DND-41 (cell line): ENCODE measurements around the gene IL17REL.

Source experiments
- ATAC-seq: fragments of 200-7000 bp; cut with Tn5 transposase; 3 replicates; pipeline ENCODE4 v1.9.1; 2021; ENCODE audit warnings: low read depth; ENCODE audit not compliant: insufficient read depth
- DNase-seq: peaks from one replicate; pipeline ENCODE4 v3.0.0-alpha.2; 2020
- H2AFZ ChIP-seq: 2 replicates; pipeline ENCODE4 v1.6.0; 2012; ENCODE audit warnings: low read depth, low read length
- H3K27ac ChIP-seq: 2 replicates; pipeline ENCODE4 v1.5.1; 2012; ENCODE audit warnings: low read length, inconsistent platforms
- H3K27me3 ChIP-seq: fragments of 200-600 bp; sonication (generic); 2 replicates; pipeline ENCODE4 v1.6.0; 2012; ENCODE audit warnings: low read length, mild to moderate bottlenecking, inconsistent platforms; ENCODE audit not compliant: insufficient read depth, poor library complexity
- H3K36me3 ChIP-seq: 2 replicates; pipeline ENCODE4 v1.5.1; 2012; ENCODE audit warnings: low read length, inconsistent platforms; ENCODE audit not compliant: insufficient read depth
- H3K4me1 ChIP-seq: 2 replicates; pipeline ENCODE4 v1.5.1; 2012; ENCODE audit warnings: mild to moderate bottlenecking, low read length; ENCODE audit not compliant: insufficient read depth
- H3K4me2 ChIP-seq: 2 replicates; pipeline ENCODE4 v1.6.0; 2012; ENCODE audit warnings: mild to moderate bottlenecking, moderate library complexity, low read length, inconsistent platforms; ENCODE audit not compliant: insufficient read depth
- H3K4me3 ChIP-seq, 2 experiments: fragments of 200-600 bp in 1 of 2; shearing (Covaris generic) in 1 of 2; 2 replicates each; pipeline ENCODE4 v1.5.1; 2012 to 2016; ENCODE audit warnings: inconsistent platforms in 2 of 2, low read length in 2 of 2, mild to moderate bottlenecking in 2 of 2, low read depth in 1 of 2, moderate library complexity in 1 of 2
- H3K79me2 ChIP-seq: 2 replicates; pipeline ENCODE4 v1.6.0; 2012; ENCODE audit warnings: low read length, inconsistent platforms; ENCODE audit not compliant: insufficient read depth
- H3K9ac ChIP-seq: 2 replicates; pipeline ENCODE4 v1.6.0; 2012; ENCODE audit warnings: low read depth, mild to moderate bottlenecking, inconsistent platforms, low read length, moderate library complexity
- H3K9me3 ChIP-seq: 2 replicates; pipeline ENCODE4 v1.5.1; 2012; ENCODE audit warnings: low read length, moderate library complexity, mild to moderate bottlenecking, inconsistent platforms; ENCODE audit not compliant: insufficient read depth, severe bottlenecking
- H4K20me1 ChIP-seq: 2 replicates; pipeline ENCODE4 v1.6.0; 2012; ENCODE audit warnings: low read length; ENCODE audit not compliant: insufficient read depth
- CTCF ChIP-seq: IDR thresholded peaks from 2 replicates; pipeline ENCODE4 v1.5.1; 2012; ENCODE audit warnings: borderline replicate concordance, low read length, moderate library complexity, mild to moderate bottlenecking; ENCODE audit not compliant: poor library complexity, severe bottlenecking; ENCODE audit errors: extremely low read depth
- EZH2 ChIP-seq: IDR thresholded peaks from 3 replicates; pipeline ENCODE4 v1.6.1; 2012; ENCODE audit warnings: borderline replicate concordance, low read depth, mild to moderate bottlenecking, moderate library complexity, low read length, inconsistent platforms; ENCODE audit not compliant: severe bottlenecking

Gene IL17REL

GRCh38 chr22:50019316-50019715, 6.8 kb upstream of the IL17REL start:
- Histone ChIP-seq H3K27ac (no peak overlapping the region), H2AFZ (no peak overlapping the region), H3K27me3 (no peaks in the 10 kb centered on the region), H3K4me3 (no peak overlapping the region), H3K79me2 (no peaks in the 10 kb centered on the region), H3K4me1 (no peaks in the 10 kb centered on the region), H3K9me3 (peaks cover 5% of the 10 kb centered on the region), H4K20me1 (no peaks in the 10 kb centered on the region), H3K36me3 (no peaks in the 10 kb centered on the region), H3K9ac (no peak overlapping the region), H3K4me2 (no peak overlapping the region)
- DNase-seq: no peak
- ATAC-seq: no peak
- TF ChIP-seq EZH2: no peak
- TF ChIP-seq CTCF: no peak

- Histone ChIP-seq H4K20me1 (no peaks in the 10 kb centered on the region), H3K9ac (no peak overlapping the region), H3K9me3 (peaks cover 5% of the 10 kb centered on the region), H3K4me3 (no peak overlapping the region), H3K36me3 (no peaks in the 10 kb centered on the region), H3K27ac (no peak overlapping the region), H2AFZ (no peak overlapping the region), H3K79me2 (no peaks in the 10 kb centered on the region), H3K4me1 (no peaks in the 10 kb centered on the region), H3K27me3 (no peaks in the 10 kb centered on the region), H3K4me2 (no peak overlapping the region)
- no peak for DNase-seq
- no peak for TF ChIP-seq CTCF
- ATAC-seq: no peak
Observed at GRCh38 chr22:50018608-50019285, 6.2 kb upstream of the IL17REL start.

GRCh38 chr22:50017701-50018224, 5.2 kb upstream of the IL17REL start:
- no peak overlapping the region for H3K27ac ChIP-seq
- H3K27me3 ChIP-seq: no peaks in the 10 kb centered on the region

More at GRCh38 chr22:50017701-50018224, 5.2 kb upstream of the IL17REL start:
- Histone ChIP-seq H3K4me3 (no peak overlapping the region), H3K79me2 (no peaks in the 10 kb centered on the region), H3K9me3 (peaks cover 5% of the 10 kb centered on the region), H4K20me1 (no peaks in the 10 kb centered on the region), H2AFZ (no peak overlapping the region), H3K36me3 (no peaks in the 10 kb centered on the region), H3K9ac (no peak overlapping the region), H3K4me2 (no peak overlapping the region), H3K4me1 (no peaks in the 10 kb centered on the region)
- no peak for DNase-seq
- TF ChIP-seq EZH2 (no peak), CTCF (no peak)
- no peak for ATAC-seq
